Fibroblast of skin of left biceps (primary cell): ENCODE data around the gene UNC5A.

Experiments used
- DNase-seq, 2 experiments: peaks; one replicate each; pipeline ENCODE4 v3.0.0-alpha.2; 2013; ENCODE audit warnings: low read depth in 2 of 2

The UNC5A gene

DNA sequence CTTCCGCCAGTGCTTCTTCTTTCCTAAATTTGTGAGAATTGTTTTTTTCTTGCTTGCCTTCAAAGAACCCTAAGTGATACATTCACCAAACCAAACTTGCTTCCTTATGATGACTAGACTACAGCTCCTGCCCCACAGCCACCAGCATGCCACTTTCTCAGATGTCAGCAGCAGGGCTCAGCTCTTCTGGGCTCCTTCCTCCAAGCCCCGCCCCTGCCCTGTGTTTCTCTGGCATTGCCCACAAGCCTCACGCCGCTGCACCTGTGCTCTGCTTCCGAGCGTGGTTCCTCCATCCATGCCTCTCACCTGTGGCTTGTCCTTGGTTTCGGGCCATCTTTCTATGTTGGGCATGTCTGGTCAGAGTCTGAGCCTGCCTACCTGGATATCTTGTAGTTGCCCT is 10.6 kb downstream of the UNC5A start:
- no peak for DNase-seq

GRCh38 chr5:176821441-176821840 is 11.1 kb downstream of the UNC5A start:
- DNase-seq, result no peak

- no peak for DNase-seq
Observed at GRCh38 chr5:176822041-176822792, 11.9 kb downstream of the UNC5A start.

- no peak for DNase-seq
Observed at GRCh38 chr5:176822793-176823481, 12.6 kb downstream of the UNC5A start.

GRCh38 chr5:176823869-176824412 is 13.6 kb downstream of the UNC5A start:
- DNase-seq, result no peak

- DNase-seq, result no peak
Observed at GRCh38 chr5:176824604-176825003, 14.2 kb downstream of the UNC5A start.

- no peak for DNase-seq
Observed at GRCh38 chr5:176825234-176825633, 14.9 kb downstream of the UNC5A start.

- DNase-seq, result no peak
Observed at GRCh38 chr5:176825957-176826356, 15.6 kb downstream of the UNC5A start.

DNA sequence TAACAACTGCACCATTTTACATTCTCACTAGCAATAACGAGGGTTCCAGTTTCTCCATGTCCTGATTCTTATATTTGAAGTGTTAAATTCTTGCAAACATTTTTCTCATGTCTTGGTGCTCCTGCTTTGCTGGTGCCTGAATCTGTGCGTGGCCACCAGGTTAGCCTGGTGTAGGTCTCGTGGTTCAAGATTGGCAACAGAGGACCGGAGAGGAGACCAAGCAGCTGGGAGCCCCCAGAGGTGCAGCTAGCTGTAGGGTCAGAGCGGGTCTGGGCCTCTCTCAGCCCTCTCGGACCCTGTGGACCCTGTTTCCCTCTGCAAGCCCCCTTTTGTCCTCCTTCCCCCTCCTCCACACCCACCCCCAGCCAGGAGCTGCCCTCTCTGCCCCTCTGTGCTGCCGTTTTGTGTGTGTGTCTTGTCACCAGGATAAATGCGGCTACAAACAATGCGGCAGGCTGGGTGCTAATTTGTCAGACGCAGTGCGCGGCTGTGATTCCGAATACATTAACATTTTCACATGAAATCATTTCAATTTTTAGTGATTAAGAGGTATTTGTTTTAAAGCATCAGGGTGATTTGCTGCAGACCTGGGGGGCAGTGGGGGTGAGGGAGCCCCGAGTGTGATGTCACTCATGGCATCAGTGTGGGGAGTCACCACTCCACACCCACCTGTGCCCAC is 17.5 kb downstream of the UNC5A start:
- DNase-seq, result no peak

DNA sequence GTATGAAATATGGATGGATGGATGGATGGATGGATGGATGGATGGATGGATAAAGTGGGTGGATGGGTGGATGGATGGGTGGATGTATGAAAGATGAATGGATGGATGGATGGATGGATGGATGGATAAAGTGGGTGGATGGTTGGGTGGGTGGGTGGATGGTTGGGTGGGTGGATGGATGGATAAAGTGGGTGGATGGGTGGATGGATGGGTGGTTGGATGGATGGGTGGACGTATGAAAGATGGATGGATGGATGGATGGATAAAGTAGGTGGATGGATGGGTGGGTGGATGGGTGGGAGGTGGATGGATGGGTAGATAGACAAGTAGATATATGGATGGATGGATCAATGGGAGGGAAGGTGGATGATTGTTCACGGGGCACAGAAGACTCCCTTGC is 19.0 kb downstream of the UNC5A start:
- no peak for DNase-seq

DNA sequence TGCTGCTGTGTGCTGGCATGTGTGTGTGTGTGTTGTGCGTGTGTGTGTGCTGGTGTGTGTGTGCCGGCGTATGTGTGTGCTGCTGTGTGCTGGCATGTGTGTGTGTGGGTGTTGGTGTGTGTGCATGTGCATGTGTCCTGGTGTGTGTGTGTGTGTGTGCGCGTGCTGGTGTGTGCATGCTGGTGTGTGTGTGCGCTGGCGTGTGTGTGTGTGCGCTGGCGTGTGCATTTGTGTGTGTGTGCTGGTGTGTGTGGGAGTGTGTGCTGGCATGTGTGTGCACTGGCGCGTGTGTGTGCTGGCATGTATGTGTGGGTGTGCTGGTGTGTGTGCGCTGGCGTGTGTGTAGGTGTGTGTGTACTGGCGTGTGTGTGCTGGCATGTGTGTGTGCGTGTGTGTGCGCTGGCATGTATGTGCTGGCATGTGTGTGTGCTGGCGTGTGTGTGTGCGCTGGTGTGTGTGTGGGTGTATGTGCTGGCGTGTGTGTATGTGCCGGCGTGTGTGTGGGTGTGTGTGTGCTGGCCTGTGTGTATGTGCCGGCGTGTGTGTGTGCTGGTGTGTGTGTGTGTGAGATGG is 20.1 kb downstream of the UNC5A start:
- no peak for DNase-seq

- no peak for DNase-seq
Observed at GRCh38 chr5:176830995-176831423, 20.6 kb downstream of the UNC5A start.

DNA sequence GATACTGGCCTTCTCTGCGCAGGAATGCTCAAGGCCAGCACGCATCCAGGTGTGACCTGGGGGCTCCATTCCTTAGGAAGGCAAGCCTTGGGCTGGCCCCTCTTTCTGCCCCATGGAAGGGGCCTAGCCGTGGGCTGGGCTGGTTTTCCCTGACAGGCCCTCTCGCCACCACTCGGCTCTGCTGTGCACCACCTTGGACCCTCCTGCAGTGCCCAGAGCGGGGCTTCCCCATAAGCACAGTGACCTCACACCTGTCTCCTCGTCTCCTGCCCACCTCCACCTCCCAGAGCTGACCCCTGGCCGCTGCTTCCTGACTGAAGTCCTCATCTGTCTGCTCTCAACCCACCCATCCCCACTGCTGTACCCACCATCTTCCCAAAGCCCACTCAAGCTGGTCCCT is 21.1 kb downstream of the UNC5A start:
- no peak for DNase-seq

DNA sequence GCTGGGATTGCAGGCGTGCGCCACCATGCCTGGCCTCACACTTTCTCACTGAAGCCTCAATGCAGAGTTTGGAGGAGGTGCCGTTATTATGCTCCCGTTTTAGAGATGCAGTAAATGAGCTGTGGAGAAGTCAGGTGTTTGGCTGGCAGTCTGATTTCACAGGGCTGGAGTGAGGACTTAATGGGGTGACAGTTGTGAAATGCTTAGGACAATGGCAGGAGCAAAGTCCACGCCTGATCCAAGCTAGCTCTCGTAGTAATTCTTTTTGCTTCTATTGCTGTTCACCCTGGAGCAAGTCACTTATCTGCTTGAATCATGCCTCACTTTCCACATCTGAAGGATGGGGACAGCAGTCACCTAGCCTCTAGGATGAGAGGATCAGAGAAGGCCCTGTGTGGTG is 21.8 kb downstream of the UNC5A start:
- no peak for DNase-seq

- no peak for DNase-seq
Observed at GRCh38 chr5:176833286-176833685, 22.9 kb downstream of the UNC5A start.

- no peak for DNase-seq
Observed at GRCh38 chr5:176835918-176836317, 25.6 kb downstream of the UNC5A start.

DNA sequence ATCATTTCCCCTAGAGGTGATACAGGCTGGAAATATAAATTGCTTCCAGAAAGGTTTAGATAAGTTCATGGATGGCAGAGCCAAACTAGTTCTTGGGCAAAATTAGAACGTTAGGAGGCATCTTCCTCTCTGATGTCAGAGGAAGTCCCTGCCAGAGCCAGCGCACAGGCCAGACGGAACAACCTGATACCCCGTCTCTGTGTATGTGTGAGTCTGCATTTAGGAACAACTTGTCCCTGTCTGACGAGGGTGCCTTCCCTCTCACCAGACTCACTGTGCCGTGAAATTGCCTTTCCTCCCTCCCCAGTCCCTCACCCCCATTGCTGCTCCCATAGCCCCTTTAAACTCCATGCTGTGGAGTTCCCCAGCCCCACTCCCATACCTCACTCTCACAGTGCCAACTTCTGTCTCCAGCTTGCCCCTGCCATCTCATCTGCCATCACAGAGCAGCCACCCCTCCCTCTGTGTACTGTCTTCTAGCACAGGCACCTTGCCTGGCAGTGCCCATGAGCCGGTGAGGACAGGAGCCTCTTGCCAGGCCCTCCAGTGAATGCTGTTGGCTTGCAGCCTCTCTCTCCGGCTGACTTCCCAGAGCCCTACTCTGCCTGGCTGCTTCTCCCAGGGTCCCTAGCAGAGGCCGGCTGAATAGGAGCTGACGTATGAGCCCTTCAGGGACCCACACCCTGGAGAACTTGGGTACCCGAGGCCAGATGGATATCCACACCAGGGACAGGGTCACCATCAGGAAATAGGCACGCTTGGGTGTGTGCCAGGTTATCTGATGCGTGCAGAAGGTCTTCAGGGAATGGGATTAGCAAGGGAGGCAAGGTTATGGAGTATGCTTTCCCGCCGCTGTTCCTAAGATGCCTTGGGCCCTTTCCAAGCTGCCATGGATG is 26.7 kb downstream of the UNC5A start:
- no peak for DNase-seq

- peak; percentile 56 to 57 for DNase-seq
Observed at GRCh38 chr5:176837707-176838115, 27.4 kb downstream of the UNC5A start.

- DNase-seq, result no peak
Observed at GRCh38 chr5:176843673-176844072, 33.3 kb downstream of the UNC5A start.

DNA sequence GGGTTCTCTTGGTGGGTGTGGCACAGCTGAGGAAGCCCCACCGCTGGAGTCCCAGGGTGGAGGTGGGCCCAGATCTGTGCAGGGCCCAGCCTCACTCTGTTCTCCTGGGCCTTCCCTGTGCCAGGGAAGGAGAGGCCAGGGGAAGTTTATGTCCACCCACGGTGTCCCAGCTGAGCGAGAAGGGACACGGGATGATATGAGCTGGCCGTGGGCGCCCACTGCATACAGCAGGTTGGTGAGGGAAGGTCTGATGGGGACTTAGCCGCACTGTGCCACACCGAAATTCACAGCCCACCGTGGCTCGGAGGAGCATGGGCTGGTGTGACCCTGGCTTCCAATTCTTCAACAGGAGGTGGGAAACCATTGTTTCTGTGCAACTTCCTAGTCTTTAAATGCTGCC is 33.9 kb downstream of the UNC5A start:
- no peak for DNase-seq

DNA sequence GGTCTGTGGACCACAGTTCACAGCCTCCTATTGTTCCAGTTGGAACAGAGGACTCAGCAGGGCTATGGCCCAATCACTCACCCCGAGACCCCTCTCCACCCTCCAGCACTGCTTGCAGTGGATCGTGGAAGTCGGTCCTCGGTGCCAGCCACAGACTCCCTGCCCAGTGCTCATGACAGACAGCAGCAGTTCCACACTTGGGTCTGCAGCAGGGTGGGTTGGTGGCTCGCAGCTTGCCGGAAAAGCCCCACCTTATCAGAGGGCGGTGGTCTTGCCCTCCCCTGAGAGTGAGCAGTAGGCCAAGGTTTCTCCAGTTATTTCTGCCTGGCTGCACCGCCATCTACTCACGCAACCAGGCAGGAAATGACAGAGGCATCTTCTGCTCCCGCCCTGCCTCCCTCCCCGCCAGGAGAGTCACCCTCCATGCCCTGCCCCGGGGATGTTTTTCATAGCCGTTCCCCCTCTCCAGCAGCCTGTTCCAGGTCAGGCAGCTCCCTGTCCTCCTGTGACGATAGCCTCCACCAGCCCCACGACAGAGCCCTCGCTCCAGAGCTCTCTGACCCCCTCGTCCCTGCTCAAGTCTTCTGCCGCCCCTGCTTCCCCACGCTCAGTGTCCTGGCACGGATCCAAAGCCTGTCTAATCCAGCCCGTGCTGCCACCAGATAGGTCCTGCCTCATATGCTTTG is 34.5 kb downstream of the UNC5A start:
- no peak for DNase-seq
